ENCODE measurements around the gene KDM2A.

The KDM2A gene

DNA sequence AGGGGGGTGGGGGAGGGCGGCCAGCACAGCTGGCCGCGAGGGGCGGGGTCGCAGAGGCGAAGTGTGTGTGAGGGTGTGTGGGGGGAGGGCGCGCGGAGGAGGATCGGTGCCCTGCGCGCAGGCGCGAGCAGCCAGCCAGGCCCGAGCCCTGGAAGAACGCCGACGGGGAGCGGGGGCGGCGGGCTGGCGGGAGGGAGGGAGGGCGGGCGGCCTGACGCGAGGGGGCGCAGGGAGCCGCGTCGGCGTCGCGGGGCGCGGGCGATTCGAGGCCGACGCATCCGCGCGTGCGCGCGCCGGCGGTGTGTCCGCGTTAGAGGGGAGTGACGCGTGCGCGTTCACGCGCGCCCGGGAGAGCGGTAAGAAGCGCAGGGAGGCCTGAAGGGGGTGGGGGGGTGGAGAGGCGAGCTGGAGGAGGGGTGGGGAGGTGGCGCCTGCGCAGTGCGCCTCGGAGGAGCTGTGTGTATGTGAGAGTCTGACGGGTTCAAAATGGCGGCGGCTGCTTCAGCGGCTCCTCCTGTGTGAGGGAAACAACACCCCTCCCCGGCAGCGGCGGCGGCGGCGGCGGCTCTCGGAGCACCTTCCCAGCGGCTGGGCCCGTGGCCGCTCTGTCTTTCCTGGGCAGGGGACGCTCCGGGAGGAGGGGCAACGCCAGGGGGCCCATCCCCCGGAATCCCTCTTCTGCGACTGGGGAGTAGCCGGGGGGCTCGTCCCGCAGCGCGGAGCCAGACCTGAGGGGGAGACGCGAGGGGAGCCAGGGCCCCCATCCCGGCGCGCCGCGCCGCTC, at the start of gene KDM2A:
Gene KDM2A (plus strand): TSS at position 463 of the 784 bp plus-strand sequence. CDS start 2,054 bp downstream, outside the sequence.
- H3K4me3 ChIP-seq (ENCODE audit: low read depth, low read length), result peak within 1 kb of the TSS; percentile 83
- DNase-seq (ENCODE audit: low read depth), result peak; percentile 96

GRCh38 chr11:67071420-67072284, 47.4 kb upstream of the KDM2A start:
- DNase-seq (ENCODE audit: low read depth), result no peak

GRCh38 chr11:67072295-67072694, 46.8 kb upstream of the KDM2A start:
- DNase-seq (ENCODE audit: low read depth), result no peak
- no peak overlapping the region for H3K4me3 ChIP-seq (ENCODE audit: low read depth, low read length)

More at GRCh38 chr11:67071420-67072284, 47.4 kb upstream of the KDM2A start:
- H3K4me3 ChIP-seq (ENCODE audit: low read depth, low read length), result no peak overlapping the region

DNA sequence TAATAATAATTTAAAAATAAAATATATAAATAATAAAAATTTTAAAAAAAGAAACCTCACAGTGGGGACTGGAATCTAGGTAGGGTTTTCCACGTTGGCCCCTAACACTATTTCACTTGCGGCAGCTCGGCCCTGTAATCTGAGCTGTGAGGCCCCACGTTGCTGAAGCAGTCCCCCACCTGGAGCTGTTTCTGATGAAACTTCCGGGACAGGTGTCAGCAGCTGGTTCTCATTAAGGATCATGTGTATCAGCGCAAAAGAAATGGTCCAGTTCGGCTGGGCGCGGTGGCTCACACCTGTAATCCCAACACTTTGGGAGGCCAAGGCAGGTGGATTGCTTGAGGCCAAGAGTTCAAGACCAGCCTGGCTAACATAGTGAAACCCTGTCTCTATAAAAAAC, 45.2 kb upstream of the KDM2A start:
- DNase-seq (ENCODE audit: low read depth), result no peak
- H3K4me3 ChIP-seq (ENCODE audit: low read depth, low read length), result no peak overlapping the region

DNA sequence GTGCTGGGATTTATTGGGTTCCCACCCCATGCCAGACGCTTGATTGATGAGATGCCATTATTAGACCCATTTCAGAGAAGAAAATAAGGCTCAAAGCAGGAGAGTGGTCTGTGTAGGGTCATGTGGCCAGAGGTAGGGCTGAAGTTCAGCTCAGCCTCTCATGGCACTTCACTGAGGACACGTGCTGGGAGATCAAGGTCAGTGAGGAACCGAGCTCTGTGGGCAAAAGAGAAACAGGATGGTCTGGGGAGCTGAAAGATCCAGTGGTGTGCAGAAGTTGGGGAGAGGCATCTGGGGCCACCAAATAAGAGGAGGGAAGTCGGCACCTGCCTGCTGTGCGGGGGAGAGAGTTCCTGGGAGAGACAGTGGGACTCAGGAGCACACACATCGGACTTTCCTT, 42.9 kb upstream of the KDM2A start:
- DNase-seq (ENCODE audit: low read depth), result no peak
- H3K4me3 ChIP-seq (ENCODE audit: low read depth, low read length), result no peak overlapping the region

DNA sequence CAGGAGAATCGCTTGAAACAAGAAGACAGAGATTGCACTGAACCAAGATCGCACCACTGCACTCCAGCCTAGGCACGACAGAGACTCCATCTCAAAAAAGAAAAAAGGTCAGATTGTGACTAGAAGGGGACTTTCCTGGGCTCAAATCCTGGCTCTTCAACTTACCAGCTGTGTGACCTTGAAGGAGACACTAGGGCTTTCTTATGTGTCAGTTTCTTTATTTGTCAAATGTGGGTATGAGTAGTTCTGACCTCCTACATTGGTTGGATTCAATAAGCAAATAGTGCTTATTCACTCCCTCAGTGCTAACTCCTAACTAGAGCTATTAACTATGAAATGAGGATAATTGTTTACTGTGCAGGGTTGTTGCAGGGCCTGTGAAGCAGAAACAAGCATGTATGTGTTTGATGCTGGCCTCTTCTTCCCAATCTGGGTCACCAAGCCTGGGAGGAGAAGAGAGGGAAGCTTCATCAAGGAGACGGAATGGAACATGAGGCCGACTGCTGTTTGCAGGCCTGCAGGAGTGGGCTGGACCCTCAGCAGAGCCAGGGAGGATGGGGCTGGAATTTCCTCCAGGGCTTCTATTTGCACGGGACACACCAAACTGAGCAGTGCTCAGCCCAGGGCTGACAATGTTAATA, 39.9 kb upstream of the KDM2A start:
- DNase-seq (ENCODE audit: low read depth), result no peak
- H3K4me3 ChIP-seq (ENCODE audit: low read depth, low read length), result no peak overlapping the region

DNA sequence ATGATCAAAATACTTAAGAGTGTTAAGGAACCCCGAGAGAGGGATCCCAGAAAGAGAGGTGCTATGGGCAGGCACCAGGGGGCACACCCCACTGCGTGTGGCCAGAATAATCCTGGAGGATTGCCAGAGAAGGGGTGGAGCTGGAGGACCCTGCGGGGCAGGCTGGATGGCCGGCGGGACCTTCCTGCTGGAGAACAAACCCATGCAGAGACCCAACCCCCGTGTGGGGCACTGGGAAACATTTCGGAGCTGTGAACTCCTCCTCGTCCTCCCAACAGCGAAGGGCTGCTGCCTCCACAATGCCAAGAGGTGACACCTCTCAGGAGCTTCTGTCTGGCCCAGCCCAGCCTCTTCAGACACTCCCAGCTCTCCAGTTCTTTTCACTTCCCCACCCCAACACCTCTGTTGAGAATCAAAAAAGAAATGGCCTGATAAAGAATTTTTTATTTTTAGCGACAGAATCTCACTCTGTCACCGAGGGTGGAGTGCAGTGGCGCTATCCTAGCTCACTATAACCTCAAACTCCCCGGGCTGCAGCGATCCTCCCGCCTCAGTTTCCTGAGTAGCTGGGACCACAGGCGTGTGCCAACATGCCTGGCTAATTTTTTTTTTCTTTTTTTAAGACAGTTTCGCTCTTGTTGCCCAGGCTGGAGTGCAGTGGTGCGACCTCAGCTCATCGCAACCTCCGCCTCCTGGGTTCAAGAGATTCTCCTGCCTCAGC, 36.8 kb upstream of the KDM2A start:
- H3K4me3 ChIP-seq (ENCODE audit: low read depth, low read length), result no peak overlapping the region
- DNase-seq (ENCODE audit: low read depth), result no peak

GRCh38 chr11:67083786-67084366, 35.2 kb upstream of the KDM2A start:
- no peak overlapping the region for H3K4me3 ChIP-seq (ENCODE audit: low read depth, low read length)
- DNase-seq (ENCODE audit: low read depth), result no peak

DNA sequence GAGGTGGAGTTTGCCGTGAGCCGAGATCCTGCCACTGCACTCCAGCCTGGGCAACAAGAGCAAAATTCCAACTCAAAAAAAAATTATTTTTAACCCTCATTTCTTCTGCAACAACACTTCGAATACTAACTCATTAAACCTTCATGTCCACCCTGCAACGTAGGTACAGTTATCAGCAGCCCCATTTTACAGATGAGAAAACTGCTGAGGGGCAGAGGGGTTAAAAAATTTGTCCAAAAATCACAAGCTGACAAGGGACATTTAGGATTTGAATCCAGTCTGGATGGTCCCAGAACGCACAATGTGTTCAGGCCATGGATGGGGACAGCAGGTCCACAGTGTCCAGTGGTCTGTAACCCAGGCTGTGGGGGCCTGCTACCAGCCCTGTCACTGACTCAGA, 33.4 kb upstream of the KDM2A start:
- no peak overlapping the region for H3K4me3 ChIP-seq (ENCODE audit: low read depth, low read length)
- DNase-seq (ENCODE audit: low read depth), result no peak

DNA sequence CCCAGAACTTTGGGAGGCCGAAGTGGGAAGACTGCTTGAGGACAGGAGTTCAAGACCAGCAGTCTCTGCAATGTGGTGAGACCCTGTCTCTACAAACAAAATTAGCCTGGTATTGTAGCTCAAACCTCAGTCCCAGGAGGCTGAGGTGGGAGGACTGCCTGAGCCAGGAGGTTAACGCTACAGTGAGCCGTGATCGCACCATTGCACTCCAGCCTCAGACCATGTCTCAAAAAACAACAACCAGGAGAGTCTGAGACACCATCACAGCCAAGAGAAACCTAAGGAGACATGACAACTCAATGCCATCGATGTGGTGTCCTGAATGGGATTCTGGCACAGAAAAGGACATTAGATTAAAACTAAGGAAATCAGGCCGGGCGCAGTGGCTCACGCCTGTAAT, 28.3 kb upstream of the KDM2A start:
- no peak overlapping the region for H3K4me3 ChIP-seq (ENCODE audit: low read depth, low read length)
- DNase-seq (ENCODE audit: low read depth), result no peak

GRCh38 chr11:67095214-67095507, 23.9 kb upstream of the KDM2A start:
- no peak for DNase-seq (ENCODE audit: low read depth)
- H3K4me3 ChIP-seq (ENCODE audit: low read depth, low read length), result no peak overlapping the region

- no peak overlapping the region for H3K4me3 ChIP-seq (ENCODE audit: low read depth, low read length)
- no peak for DNase-seq (ENCODE audit: low read depth)
Observed at GRCh38 chr11:67098799-67099429, 20.1 kb upstream of the KDM2A start.

DNA sequence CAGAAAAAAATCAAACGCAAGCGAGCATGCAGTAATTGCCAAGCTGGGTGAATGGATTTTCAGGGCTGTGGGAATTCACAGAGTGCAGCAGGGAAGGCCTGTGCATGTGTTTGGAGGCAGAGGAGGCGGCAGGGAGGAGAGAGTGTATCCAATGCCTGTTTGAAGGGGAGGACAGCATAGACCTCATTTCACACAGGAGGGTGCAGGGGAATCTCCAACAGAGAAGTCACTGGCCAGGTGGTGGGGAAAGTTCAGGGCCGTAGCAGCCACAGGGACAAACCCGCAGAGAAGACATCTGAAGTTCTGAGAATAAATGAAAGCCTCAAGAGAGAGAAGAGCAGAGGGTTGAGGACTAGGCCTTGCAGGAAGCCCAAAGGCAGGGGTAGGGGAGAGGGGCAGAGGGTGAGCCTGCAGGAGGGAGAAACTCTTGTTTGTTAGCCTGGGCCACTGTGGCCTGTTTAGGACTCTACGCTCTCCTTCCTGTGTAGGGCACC, 19.2 kb upstream of the KDM2A start:
- DNase-seq (ENCODE audit: low read depth), result no peak
- H3K4me3 ChIP-seq (ENCODE audit: low read depth, low read length), result no peak overlapping the region

GRCh38 chr11:67102664-67103063, 16.4 kb upstream of the KDM2A start:
- DNase-seq (ENCODE audit: low read depth), result no peak
- H3K4me3 ChIP-seq (ENCODE audit: low read depth, low read length), result no peak overlapping the region

- H3K4me3 ChIP-seq (ENCODE audit: low read depth, low read length), result no peak overlapping the region
- no peak for DNase-seq (ENCODE audit: low read depth)
Observed at GRCh38 chr11:67105964-67106363, 13.1 kb upstream of the KDM2A start.

GRCh38 chr11:67111261-67111660, 7.8 kb upstream of the KDM2A start:
- peak; percentile 35 for DNase-seq (ENCODE audit: low read depth)
- no peak overlapping the region for H3K4me3 ChIP-seq (ENCODE audit: low read depth, low read length)

DNA sequence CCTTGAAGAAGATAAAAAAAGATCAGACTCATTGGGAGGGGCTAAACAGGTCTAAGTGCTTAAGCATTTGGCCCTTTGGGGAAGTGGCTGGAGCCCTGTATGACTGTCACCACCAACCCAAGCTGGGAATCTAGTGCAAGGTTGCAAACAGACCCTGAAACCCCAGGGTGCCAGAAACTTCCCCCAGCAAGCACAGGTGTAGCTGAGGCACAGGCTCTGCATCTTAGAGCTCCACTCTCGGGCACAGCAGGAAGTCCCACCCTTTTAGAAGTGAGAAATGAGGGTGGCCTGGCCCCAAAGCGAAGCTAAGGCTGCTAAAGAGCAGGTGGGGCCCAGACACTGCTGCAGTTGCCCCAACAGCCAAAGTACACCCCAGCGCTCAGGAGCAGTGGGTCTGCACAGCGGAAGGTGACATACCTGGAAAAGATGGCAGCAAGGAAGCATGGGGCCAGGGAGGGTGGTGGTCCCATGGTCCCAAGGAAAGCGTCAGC, 5.8 kb upstream of the KDM2A start:
- no peak for DNase-seq (ENCODE audit: low read depth)
- H3K4me3 ChIP-seq (ENCODE audit: low read depth, low read length), result no peak overlapping the region

DNA sequence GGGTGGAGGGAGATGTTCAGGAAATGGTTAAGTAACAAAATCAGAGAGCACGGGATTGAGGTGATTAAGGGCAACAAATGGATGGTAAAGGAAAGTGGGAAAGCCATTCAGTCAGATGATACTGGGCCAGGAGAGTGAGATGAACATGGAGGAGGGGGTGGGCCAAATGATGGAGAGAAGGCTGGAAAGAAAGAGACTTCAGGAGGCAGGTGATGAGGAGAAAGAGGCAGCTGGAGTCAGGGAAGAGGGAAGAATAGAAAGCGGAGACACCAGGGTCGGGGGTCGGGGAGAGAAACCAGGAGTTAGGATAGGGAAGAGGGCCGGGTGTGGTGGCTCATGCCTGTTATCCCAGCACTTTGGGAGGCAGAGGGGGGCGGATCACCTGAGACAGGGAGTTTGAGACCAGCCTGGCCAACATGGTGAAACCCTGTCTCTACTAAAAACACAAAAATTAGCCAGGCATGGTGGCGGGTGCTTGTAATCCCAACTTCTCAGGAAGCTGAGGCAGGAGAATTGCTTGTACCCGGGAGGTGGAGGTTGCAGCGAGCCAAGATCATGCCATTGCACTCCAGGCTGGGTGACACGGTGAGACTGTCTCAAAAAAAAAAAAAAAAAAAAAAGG, 4.7 kb upstream of the KDM2A start:
- DNase-seq (ENCODE audit: low read depth), result no peak
- no peak overlapping the region for H3K4me3 ChIP-seq (ENCODE audit: low read depth, low read length)

All from skeletal muscle cell (primary cell).